HG03521 (cell line): Measurements from ENCODE around the gene NKX2-3.

Source experiments
- ATAC-seq: cut with Tn5 transposase; IDR thresholded peaks from one replicate; pipeline ENCODE4 v1.9.1; 2021; ENCODE audit warnings: mild to moderate bottlenecking, moderate library complexity; ENCODE audit not compliant: unreplicated experiment

NKX2-3 gene

DNA sequence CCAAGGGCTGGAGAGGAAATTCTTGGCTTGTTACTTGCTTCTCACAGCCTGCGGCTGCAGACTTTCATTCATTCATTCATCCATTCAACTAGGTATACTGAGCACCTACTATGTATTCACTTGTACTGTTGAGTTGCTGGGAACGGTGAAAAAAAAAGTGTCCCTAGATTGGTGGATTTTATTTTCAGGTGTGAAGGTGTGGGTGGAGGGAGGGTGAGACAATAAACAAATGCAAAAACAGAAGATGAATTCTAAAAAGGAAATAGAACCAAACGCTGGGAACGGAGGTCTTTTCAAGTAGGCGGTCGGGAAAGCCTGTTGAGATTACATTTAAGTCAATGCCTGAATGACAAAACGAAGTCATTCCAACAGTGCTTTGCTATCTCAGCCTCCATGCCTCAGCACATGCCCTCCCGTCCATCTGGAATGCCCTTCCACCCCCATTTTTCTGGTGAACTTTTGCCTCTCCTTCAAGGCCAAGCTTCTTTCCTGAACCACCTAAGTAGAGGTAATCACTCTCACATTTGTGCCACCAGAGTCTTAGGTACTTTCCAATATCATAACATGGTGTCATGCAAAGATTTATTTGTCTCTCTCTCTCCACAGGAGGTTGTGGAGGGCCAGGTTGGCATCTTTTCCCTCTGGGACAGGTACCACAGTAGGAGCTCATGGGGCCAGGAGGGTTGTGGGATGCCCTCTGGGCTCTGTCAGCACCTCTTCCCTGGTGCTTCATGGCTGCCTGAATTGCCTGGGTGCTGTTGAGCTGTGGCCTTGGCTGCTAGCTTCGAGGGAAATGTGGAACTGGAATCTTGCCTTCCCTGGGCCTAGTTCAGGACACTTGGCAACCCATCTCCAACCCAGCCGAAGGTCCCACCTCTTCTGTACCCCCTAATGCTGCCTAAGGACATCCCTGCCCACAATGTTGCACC, 5.5 kb downstream of the NKX2-3 start:
- ATAC-seq = no peak

DNA sequence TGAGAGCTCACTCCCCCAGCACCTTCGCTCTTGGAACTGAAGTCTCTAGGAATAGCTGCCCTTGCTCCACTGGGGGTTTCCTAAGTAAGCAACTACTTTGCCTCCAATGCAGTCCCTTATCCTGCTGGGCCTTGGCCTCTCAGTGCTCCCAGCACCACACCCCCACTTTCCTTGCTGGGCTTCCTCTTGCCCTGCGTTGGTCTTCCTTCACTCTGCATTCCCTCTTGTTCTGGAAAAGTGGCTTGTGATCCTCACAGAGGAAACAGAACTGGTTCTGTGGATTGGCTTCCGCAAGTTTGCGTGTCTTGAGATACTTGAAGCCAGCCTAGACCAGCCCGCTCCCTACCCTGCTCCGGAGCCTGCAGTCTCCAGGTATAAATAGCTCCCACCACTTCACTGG, 6.4 kb downstream of the NKX2-3 start:
- ATAC-seq = no peak

DNA sequence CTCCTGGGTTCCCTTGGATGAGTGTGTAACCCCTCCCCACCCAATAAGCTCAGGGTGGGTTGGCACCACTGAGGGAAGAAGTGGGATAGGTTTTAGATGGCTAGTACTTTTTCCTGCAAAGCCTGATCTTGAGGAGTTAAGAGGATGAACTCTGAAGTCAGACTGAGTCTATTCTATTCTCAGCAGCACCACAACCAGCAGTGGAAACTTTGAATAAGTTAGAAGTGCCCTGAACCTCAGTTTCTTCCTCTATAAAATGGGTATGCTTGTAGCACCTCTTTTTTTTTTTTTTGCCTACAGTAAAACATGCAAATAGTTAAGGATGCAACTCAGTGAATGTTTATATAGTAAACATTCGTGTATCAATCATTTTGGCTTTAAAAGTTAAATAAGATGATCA, 7.1 kb downstream of the NKX2-3 start:
- no peak for ATAC-seq

DNA sequence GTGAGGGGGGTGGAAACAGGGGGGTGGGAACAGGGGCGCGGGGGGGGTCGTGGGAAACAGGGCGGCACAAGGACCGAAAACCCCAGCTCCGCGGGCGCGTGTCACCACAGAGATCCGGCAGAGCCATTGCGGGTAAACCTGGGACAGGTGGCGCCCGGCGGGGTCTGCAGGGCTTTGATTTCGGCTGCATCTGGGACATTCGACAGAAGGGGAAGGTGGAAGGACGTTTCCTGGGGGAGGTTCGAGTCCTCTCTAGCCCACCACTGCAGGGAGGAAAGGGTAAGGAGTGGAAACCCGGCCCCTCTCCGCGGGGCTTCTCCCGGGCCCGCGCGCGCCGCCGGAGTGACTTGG, 7.5 kb downstream of the NKX2-3 start:
- ATAC-seq = no peak

GRCh38 chr10:99540657-99541531, 8.2 kb downstream of the NKX2-3 start:
- no peak for ATAC-seq

- ATAC-seq = no peak
Measured at GRCh38 chr10:99544322-99544721, 11.6 kb downstream of the NKX2-3 start.

DNA sequence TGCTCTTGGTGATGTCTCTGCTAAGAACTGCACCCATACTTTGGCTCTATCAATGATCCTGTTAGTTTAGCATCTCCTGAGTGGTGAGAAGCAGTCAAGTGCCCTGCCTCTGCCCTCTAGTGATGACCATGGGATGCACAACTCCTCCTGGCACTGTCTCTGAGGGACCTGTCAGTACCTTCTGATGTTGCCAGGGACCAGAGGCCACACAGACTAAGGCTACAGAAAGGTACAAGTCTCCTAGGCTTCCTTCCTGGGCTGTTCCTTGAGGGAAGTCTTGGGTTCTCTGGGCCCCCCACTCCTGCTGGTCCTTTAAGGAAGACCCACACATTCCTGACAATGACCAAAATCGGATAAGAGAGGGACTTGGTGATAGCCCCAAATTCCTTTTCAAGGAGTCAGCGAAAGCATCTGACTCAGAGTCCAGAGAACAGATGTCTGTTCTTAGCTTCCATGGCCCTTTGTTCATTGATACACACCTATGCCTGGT, 15.3 kb downstream of the NKX2-3 start:
- ATAC-seq = no peak

GRCh38 chr10:99551158-99551557, 18.4 kb downstream of the NKX2-3 start:
- no peak for ATAC-seq

- no peak for ATAC-seq
Measured at GRCh38 chr10:99551616-99552015, 18.9 kb downstream of the NKX2-3 start.

GRCh38 chr10:99555371-99555770, 22.6 kb downstream of the NKX2-3 start:
- ATAC-seq = no peak

GRCh38 chr10:99555825-99556523, 23.2 kb downstream of the NKX2-3 start:
- peak; percentile 90 for ATAC-seq

DNA sequence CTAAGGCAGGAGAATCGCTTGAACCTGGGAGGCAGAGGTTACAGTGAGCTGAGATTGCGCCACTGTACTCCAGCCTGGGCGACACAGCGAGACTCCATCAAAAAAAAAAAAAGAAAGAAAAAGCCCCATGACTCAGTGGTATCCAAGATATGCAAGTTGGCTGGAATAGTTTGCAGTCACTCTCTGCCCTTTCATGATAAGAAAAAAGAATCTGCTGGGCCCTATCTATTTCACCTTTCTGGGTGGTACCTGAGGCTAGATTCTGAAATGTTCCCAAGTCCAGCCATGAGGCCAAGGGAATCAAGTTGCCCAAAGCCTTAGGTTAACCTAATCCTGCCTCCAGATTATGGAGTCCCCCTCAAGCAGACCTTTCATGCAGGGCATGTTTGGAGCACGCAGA, 24.3 kb downstream of the NKX2-3 start:
- no peak for ATAC-seq

DNA sequence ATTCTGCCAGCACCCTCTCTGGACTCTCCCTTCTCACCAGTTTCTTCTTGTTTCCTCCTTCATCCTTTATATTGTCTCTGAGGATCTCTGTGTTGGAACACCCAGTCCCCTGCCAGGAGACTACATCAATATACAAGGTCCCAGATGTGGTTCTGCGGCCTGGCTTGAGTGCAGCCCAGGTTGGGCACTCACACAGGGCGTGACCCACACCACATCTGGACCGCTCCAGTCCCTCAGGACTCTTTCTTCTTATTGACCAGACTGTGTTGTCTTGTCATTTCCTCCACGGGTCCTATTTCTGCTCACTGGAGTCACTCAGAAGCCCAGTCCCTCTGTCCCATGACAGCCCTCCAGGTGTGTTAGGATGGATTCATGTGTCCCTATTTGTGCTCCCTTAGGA, 26.0 kb downstream of the NKX2-3 start:
- ATAC-seq = no peak

DNA sequence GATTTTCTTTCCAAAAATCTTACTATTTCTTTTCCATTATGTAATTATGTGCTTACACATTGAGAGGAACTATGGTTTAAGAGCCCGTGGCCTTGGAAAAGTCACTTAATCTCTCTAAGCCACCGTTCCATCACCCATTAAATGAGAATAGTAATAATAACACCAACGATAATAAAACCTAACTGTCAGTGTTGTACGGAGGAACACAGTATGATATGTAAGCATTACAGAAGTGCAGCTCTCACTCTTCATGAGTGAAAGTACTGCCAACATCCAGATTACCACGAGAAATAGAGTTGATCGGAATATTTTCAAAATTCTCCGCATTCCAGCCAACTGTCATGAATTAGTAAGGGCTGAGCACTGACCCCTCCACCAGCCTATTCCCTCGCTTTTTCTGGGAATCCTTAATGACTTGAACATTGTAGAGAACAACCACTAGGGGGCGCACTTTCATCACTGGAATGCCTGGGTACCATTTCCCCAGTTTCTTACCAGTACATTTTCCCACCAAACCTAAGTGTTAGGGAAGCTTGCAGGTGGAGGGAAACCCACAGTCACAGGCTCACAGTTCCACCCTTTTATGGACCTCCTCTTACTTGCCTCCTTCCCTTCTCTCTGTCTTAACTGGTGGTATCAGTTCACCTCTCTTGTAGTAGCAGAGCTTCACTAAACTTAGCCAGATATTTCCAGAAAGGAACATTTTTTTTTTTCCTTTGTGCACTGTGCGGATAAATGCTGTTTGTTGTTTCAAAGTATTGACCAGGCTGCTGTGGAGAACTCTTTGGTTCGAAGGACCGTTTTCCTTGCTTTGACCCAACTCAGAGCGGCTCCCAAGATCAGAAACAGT, 27.8 kb downstream of the NKX2-3 start:
- no peak for ATAC-seq

GRCh38 chr10:99562631-99563030, 29.9 kb downstream of the NKX2-3 start:
- no peak for ATAC-seq

DNA sequence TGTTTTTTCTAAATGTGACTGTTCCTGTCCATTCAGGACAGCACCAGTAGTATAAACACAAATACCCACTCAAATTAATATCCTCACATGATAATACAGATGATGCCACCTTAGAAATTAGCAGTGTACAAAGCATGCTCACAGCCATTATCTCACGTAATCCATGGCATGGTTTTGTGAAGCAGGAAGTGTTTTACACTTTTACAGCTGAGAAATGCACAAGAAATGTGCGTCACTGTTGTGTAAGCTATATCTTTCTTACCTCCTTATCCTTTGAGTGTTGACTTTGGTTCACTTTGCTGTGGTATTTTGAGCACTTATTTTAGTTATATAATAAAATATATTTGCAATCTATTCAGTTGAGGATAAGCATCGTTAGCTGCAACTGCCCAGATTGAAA, 31.6 kb downstream of the NKX2-3 start:
- no peak for ATAC-seq

- no peak for ATAC-seq
Measured at GRCh38 chr10:99565166-99565565, 32.4 kb downstream of the NKX2-3 start.

DNA sequence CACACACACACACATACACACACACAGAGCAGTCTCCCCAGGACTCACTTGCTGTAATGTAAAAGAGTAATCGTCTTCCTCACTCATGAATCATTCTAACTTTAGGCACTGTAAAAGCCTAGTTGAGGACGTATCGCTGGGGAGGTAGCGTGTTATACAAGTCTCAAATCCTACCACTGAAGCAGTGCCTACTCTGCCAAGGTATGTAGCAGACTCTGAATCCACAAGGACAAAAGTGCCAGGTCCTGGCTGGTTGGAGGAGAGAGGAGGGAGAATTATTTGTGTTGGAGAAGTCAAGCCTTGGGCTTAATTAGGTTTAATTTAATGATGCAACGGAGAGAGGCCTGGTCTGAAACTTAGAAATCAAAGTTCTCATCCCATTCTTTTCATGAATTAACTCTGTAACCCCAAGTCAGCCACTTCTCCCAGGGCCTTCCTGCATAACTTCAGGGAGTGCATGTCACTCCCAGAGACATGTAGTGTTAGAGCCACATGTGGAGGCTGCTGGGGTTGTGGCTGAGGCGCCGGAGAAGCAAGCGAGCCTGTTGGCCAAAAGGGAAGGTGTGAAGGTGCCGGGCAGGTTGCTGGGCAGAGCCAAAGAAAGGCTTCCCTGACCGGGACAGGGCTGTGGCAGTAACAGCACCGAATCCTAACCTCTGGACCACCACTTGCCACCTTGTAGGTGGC, 36.7 kb downstream of the NKX2-3 start:
- ATAC-seq = no peak

DNA sequence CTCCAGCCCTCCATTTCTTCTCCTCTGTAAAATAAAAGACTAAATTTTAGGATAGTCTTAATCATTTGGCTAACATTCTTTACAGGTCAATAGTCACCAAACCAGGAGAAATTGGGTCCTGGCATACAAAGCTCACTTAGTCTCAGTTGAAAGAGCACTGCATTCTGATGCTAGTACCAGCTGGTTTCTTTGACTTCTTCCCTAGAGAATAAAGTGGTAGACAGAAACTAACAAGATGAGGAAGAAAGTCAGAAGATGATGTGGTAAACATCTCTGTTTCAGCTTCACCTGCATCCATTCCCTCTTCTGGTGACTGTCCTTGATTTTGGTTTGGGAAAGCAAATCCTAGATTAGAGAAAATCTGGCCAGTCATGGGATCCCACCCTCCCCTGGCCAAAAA, 37.2 kb downstream of the NKX2-3 start:
- no peak for ATAC-seq

DNA sequence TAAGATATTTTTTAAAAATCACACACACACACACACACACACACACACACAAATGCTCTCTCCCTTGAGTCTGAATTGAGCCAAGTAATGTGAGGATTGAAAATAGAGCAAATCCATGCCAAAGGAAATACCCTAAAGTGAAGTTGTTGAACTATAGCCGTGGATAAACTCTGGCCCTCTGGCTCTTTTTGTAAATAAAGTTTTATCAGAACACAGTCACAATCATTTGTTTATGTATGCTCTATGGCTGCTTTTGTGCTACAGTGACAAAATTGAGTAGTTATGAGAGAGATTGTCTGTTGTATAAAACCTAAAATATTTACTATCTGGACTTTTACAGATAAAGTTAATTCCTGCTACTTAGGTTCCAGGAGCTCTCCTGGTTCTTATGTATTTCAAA, 39.1 kb downstream of the NKX2-3 start:
- no peak for ATAC-seq
